Inflammatory macrophage (primary cell): Measurements from ENCODE around the gene SC5D.
A peak's percentile ranks its signal among the peaks of the same experiment; 100 is the strongest.

Experiments
- DNase-seq, 2 donors: peaks; one replicate each; pipeline ENCODE4 v3.0.0-alpha.2; 2020 to 2022

The SC5D gene

DNA sequence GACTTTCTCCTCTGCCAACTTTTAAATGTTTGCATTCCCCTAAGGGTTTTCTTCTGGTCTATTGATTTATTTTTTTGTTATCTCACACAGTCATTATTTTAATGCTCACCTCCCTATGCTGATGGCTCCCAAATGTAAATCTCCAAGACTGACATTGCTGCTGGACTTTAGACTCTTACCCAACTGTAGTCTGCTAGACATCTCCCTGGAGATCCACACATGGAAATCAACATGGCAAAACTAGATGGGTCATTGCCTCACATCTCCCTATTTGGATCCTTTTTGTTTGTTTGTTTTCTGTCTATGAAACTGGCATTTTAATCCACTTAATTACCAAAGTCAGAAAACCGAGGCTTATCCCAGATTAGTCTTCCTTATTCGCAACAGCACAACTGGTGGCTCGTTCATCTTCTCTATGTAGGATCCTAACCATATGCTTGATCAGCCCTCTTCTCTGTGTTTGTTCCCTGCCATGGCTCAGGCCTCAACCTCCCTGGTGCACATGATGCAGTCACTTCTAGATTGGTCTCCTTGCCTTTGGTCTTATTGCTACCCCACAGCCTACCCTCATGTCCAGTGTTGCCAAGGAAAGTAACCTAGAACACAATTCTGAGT lies 37.3 kb downstream of the SC5D start:
- no peak for DNase-seq

DNA sequence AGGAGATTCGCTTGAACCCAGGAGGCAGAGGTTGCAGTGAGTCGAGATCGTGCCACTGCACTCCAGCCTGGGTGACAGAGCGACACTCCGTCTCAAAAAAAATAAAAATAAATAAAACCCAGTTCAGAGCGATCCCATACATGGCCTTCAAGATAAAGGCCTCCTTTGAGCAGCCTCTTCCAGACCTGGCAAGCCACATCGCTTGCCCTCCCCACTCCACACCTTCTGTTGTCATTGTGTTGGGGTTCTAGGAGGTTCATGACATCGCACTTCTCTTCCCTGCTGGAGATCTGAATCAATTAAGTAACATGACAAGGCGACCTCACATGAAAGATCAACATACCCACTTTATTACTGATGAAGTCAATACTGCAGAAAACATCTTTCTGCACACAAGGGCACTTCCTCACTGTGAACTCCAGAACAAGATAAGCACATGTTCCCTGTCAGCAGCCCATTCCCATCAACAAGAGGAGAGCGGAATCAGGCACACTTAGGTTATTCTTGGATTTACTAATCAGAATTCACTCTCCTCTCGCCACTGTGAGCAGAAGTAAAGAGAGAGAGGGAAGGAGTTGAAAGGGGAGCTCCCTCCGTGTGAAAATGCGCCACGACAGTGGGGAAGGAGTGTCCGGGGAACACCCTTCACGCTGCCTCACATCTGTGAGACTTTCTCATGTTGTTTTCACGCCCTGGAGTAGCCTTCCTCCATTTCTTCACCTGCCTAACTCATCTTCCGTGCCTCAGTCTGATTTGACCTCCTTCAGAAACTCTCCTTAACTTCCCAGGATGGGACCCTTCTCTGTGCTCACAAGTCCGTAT lies 38.3 kb downstream of the SC5D start:
- DNase-seq: no peak

DNA sequence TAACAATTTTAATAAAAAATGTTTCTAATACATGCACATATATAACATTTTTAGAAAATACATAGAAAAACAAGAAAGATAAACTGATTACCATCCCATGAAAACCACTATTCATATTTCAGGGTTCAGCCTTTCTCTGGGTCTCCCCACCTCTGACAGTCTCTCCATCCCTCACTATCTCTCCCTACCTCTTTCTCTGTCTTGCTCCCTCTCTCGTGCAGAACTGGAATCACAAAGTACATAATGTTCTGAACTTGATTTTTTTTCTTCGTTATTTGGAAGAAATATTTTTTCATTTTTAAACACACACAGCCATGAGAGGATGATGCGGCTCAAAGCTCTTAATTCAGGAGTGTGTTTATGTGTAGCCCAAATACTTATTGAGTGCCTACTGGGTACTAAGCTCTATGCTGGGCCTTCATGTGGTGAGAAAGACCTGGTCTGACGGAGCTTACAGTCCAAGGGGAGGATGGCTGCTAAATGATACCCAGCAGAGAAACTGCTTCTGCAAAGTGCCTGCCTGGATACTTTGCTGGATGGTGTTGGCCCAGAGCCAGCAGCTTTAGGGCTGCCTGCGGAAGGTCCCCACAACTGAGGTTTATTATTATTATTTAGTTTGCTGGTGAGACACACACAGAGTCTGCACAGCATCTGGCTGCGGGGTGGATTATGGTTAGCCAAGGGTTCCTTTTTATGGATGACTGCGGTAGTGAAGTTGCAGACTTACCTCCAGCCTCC lies 42.6 kb downstream of the SC5D start:
- no peak for DNase-seq

DNA sequence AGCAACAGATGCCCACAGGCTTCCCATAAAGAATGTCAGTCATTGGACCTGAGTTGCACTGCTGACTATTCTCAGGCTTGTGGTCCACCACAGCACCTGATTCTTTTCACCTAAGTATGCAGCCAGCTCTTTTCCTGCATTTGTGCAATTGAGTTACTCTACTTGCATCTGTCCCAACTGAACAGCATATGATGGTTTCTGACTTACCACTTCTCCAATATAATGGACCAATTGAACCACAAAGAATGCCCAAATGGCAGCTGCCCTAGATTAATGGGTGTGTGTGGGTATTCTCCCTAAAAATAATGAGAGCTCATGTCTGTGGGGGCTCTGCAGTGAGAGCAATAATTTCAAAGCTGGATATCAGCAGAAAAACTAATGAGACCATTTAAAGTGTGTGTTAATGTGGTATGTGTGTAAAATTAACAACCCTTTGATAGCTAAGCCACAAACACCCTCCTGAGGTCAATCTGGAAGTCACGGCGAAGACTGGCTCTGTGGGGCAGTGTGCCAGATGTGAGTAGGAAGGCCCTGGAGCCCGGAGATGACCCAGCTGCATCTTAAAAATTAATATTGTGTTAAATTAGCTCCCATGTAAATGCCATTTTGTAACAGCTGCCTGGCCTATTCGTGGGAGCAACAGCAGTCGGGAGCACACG lies 43.8 kb downstream of the SC5D start:
- DNase-seq: no peak

DNA sequence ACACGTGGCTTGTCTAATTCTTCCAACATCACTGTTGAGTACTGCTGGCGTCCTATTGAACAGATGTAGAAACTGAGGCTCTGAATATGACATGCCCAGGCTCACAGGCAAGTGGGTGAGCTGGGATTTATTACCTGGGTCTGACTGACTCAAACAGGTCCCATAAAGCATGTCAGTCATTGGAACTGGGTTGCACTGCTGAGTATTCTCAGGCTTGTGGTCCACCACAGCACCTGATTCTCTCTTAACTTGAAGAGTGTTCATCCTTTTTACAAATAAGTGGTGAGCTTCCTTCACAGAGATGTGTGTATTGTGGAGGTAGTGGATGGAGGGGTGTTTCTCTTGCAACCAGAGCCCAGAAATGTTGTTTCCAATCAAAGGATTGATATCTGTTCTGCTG lies 44.5 kb downstream of the SC5D start:
- DNase-seq: no peak

DNA sequence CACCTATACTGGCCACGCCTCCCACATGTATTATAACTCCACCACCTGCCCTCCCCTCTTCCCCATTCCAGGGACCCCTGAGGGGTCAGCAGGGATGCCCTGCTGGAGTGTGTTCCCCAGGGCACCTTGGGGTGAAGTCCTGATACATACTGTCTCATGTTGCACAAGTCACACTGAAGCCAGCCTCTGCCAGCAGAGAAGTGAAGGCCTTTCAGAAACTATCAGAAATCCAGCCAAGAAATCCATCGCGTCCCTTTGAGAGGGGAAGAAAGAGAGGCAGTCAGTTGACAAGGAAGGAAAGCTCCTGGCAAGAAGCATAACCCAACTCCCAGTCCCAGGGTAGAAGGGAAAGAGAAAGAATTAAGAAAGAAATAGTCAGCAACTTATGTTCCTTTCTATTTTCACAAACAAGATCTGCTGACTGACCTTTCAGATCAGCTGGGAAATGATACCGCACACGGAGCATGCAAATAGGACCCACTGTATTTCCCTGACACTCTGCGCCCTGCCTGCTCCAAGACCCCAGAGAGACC lies 45.2 kb downstream of the SC5D start:
- no peak for DNase-seq

DNA sequence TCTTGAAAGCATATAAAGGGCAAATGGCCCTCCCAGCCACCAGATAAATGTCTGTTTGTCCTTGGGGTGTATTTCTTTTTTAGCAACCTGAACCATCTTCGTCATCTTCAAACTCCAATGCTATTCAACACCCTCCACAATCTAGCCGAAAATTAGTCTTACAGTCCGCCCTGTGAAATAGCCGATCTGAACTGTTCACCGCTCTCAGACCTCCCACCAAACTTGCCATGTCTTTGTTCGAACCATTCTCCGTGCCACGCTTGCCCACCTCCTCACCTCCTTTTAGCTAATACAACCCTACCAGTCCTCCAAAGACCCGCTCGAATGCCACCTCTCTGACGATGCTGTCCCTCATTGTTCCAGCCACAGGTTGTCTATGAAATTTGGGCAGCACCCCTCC lies 46.0 kb downstream of the SC5D start:
- no peak for DNase-seq

DNA sequence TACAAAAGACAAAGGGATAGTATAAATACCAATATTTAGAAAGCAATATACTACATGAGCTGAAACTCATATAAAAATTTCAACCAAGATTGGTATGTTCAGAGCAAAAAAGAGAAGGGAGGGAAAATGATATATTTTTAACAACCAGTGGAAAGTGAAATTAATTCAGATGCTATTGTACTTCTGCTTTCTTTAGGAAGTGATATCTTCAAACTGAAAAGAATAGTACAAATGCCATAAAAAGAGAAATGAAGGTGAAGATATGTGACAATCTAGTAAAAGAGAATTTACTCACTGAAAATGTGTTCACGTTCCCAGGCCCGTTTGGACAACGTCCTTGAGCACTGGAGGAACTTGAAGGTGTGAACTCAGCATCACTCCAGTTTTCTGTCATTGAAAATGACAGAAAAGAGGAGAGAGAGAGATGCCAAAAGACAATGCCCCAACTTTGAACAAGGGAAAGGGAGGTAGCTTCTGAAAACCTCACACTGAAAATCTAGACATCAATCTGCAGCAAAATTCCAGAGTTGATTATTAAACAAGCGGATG lies 47.5 kb downstream of the SC5D start:
- peak in 1 of 2 donors; percentile 25 for DNase-seq

DNA sequence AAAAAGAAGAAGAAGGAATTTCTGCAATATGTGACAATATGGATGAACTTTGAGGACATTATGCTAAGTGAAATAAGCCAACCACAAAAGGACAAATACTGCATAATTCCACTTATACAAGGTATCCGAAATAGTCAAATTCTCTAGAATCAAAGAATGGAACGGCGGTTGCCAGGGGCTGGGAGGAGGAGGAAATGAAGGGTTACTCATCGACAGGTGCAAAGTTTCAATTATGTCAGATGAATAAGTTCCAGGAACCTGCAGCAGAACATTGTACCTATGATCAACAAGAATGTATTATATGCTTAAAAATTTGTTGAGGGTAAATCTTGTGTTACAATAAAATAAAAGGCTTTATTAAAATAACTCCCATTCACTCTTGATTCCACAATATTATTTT lies 49.0 kb downstream of the SC5D start:
- DNase-seq: no peak

DNA sequence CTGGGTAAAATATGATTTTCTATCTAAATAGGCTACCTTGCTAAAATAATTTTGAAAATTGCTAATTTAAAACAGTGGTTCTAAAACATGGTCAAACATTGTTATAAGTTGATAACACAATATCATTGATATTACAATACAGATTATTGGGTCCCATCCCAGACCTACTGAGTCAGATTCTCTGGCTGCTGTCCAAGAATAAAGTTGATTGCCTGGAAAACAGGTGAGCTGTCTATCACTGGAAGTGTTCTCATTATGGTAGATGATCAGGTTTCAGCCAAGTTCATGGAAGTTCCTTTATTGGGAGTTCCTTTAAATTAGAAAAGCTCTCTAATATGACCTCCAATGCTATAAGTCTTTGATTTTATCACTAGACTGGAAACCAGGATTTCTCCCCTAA lies 52.3 kb downstream of the SC5D start:
- DNase-seq: no peak

DNA sequence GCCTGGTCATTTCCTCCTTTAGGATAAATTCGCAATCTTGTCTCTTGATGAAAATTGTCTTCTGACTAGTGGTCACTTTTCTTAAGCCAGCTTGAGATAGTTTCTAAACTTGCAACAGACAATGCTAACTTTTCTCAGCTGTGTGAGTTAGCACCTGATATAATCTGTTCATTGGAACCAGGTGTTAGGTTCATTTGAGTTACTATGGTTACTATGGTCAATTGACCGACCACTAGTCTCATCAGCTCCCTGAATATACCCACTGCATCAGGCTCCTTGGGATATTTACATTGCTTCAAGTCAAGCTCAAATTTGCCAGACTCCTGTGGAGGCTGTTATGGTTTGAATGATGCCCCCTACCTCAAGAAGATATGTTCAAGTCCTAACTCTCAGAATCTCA lies 54.5 kb downstream of the SC5D start:
- DNase-seq: peak; percentile 21 to 31

DNA sequence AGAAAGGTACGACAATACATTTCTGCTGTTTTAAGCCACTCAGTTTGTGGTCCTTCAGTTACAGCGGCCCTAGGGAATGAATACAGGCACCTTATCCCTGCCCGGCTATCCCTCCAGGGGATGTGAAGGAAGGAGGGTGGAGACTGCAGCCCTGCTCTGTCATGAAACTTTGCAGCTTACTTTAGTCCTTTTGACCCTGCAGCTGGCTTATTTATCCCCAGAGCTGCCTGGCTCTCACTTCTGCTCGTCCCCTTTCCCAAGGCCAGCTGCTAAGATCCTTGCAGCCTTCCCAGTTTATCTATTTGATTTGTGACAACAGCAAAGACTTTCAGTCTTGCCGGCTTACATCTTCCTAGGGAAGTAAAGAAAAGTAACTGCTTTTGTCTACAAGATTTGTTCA lies 55.2 kb downstream of the SC5D start:
- DNase-seq: no peak

DNA sequence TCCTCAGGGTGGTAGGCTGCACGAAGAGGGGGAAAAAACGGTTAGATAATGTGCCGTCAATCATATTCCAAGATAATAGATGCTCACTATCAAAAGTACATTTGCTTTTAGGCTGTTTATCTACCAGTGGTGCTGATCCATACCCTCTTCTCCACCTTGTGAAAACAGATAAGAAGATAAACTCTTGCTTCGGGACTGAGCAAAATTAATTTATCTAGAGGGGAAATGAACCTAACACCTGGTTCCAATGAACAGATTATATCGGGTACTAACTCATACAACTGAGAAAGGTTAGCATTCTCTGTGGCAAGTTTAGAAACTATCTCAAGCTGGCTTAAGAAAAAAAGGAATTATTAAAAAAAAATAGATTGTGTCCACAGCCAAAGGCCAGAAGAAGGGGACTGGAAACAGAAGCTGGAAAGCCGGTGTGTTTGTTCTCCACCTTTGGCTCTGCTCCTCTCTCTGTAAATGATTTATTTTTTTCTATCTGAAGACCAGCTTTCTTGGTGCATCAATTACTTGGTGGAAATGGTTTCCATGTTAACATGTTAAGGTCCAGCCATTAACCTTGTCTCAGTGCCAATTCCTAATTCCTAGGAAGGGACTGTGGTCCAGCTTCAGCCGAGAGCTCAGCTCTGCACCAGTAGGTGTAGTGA lies 55.8 kb downstream of the SC5D start:
- no peak for DNase-seq

DNA sequence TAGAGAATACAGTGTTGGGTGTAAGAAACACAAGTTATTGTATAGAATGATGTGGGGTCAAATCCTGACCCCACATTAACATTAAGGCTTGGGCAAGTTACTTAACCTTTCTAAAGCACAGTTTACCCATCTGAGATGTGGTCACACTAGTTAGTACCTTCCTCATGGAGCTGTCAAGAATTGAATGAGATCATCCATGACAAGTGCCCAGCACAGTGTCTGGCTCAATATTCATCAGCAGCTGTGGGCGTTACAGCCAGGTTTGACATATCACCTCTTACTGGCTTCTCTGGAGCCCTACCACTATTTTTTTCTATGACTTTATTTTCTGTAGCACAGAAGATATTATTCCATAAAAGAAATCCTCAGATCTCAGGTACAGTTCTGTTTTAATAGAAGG lies 57.2 kb downstream of the SC5D start:
- no peak for DNase-seq

DNA sequence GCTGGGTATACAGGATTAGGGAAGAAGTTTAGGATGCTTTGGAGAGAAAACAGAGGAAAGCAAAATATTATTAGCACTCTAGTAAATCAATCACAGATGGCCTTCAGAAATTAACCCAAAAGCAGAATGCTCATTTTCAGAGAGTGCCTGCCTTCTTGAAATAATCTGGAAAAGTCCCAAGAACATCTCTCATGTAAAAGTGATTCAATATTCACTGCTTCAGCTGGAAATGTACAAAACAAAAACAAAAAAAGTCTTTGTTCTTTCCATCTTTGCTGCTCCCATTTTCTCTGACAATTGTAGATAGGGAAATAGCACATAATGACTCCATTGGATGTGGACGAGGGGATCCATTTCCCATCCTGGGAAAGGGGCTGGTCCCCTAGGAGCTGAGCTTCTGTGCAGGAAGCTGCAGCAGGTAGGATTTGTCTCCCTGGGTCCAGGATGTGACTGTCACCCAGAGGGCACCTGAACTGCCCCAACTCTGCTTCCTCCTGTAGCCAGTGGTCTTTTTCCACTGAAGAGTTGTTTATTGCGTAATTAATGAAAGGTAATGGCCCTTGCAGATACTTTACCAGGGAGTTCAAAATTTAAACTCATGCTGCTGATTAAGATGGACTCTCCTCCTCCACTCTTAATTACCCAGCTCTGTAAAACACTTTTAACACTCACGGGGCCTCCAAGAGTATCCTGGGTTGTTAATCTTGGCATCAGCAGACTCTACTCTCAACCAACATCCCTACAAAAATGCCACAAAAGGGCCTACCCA lies 57.9 kb downstream of the SC5D start:
- DNase-seq: no peak

DNA sequence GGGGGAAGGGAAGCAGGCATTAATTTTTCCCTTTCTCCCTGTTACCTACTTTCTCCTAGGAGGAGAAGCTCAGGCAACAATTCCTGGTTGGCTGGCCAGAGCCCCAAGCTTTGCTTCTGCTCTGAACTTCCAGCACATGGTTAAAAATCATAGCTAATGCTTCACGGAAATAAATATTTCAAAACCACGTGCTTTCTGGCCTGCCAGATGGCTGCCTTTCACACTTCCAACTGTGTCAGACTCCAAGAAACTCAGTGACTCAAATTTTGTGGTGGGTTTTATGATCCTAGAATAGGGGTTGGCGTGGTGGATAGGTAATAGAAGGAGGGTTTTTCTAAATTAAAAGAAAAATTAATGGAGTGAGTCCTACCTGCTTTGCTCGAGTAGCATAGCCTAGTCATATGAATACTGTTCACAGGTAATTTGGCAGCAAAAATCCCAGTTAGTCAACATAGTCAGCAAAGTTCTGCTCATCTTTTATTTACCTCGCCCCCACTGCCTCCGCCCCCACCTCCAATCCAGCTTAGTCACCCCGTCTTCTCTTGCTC lies 58.6 kb downstream of the SC5D start:
- no peak for DNase-seq

DNA sequence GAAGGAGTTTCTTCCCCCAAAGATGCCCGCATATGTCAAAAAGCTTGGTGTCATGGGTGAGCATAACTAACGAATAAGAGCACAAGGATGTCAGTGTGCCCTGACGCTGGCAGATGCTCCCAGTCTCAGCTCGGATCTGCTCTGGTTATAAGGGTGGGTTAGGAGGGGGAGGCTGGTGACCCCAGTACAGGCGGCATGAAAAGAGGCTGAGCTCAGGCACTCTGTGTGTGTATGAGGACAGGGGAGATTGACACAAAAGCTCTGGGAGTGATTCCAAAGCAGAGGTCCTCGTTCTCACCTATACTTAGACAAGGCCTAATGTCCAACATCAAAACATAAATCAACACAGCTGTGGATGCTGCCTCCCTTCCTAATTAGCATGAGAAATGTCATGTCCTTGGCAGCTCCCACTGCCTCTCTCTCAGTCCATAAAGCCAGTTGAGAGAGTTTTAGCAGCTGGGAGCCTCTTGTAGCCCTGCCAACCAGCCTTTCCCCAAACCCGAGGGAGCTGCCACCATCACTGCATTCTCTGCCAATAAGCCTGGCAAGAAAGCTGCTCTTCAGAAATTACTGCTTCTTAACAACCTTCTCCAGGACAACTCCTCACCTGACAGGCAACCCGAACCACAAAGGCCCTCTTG lies 59.8 kb downstream of the SC5D start:
- DNase-seq: no peak

DNA sequence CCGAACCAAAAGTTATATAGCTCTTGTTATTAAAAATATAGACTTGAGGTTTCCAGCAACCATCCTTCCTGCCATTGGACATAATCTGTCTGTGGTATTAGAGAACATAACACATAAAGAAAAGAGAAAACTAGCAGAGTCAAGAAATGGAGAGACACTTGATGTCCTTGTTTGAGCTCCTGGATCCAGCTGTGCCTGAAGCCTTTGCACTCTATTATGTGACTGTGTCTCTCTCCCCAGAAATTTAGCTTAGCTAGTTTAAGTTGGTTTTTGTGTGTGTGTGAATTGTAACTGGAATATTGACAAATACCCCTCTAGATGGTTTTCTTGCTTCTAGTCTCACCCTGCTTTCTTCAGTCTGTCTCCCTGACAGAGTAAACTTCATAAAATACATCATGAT lies 61.6 kb downstream of the SC5D start:
- DNase-seq: no peak

DNA sequence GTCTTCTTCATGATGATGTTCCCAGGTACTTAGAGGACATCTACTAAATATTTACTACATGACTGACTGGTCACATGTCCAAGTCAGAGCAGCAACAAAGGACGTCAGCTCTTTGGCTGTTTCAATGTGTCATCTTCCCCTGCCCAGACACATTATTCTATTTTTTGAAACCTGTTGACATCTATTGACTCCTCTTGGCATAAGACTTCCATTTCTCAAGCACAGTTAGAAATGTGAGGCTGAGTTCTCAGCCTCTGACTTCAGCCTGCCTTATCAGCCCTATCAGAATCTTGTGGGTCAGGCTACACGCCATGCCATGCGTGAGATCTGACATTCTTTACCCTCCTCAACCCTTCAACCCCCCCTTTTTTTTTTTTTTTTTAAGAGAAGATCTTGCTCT lies 63.8 kb downstream of the SC5D start:
- no peak for DNase-seq
